Left ventricle myocardium superior (tissue), 1 donor: Measurements from ENCODE around the gene FUS. TPM values are rescaled to one million over a fixed set of nuclear protein-coding genes. Genes with fewer than 3 reads are reported as not detected.
"Not testable (repeated sequence)": the region's sequence is repeated elsewhere in the genome, so short reads cannot be mapped to it uniquely, and the experiment has no call there.

ENCODE experiments used
- ATAC-seq: fragments of 200-7000 bp; cut with Tn5 transposase; one replicate; pipeline ENCODE4 v1.9.1; 2020; ENCODE audit warnings: mild to moderate bottlenecking, moderate library complexity
- DNase-seq: peaks from one replicate; pipeline ENCODE4 v3.0.0-alpha.2; 2020
- intact Hi-C: fragments of 100-400 bp; cut with micrococcal nuclease; formaldehyde crosslinking; loops from one replicate; pipeline ENCODE4 v1.11.0; 2022
- total RNA-seq: library from RNA; stranded (reverse); fragmentation: NEBNext Ultra II Directional; extraction: Animal tissue kit (Norgen Biotek cat#: 25700); gene quantifications from one replicate; pipeline ENCODE4 v1.2.1, GENCODE V29; 2021
- donor health status: DM: no; HTN: yes; CAD: no; lungs with severe emphysema.

Gene FUS
- total RNA-seq, 1 donor from 2014 or later, result 84.8 TPM

- intact Hi-C loops, result no loop called here
- ATAC-seq, result no peak
- no peak for DNase-seq
Observed at GRCh38 chr16:31196324-31197088, 16.6 kb downstream of the FUS start.

GRCh38 chr16:31198207-31198882, 18.4 kb downstream of the FUS start:
- ATAC-seq, result no peak
- intact Hi-C loops, result no loop called here
- no peak for DNase-seq

- DNase-seq, result no peak
- no peak for ATAC-seq
- intact Hi-C loops, result no loop called here
Observed at GRCh38 chr16:31199430-31200041, 19.6 kb downstream of the FUS start.

- DNase-seq, ATAC-seq, intact Hi-C loops: not testable (repeated sequence)
Observed at GRCh38 chr16:31200111-31200510, 20.2 kb downstream of the FUS start.

- intact Hi-C loops, result no loop called here
- no peak for DNase-seq
- ATAC-seq, result no peak
Observed at GRCh38 chr16:31200821-31201568, 21.1 kb downstream of the FUS start.

GRCh38 chr16:31201582-31202413, 21.9 kb downstream of the FUS start:
- intact Hi-C loops, result no loop called here
- peak; percentile 52 for DNase-seq
- peak; percentile 69 for ATAC-seq

GRCh38 chr16:31202414-31203375, 22.8 kb downstream of the FUS start, which contains the start of gene PYCARD:
Gene PYCARD (minus strand): TSS chr16:31202760. CDS start chr16:31202690, 70 bp downstream.
- intact Hi-C loops, result no loop called here
- ATAC-seq (peak; percentile 82), DNase-seq (peak; percentile 82)

GRCh38 chr16:31204871-31205666, 25.1 kb downstream of the FUS start:
- intact Hi-C loops, result no loop called here
- ATAC-seq (no peak), DNase-seq (no peak)

- intact Hi-C loops, result no loop called here
- no peak for ATAC-seq
- DNase-seq, result no peak
Observed at GRCh38 chr16:31206776-31207175, 26.8 kb downstream of the FUS start.

GRCh38 chr16:31213342-31213741, 33.4 kb downstream of the FUS start:
- ATAC-seq (no peak), DNase-seq (no peak)
- intact Hi-C loops, result no loop called here

GRCh38 chr16:31213877-31214707, 34.2 kb downstream of the FUS start, which contains the start of gene TRIM72:
Gene TRIM72 (plus strand): TSS chr16:31214119. CDS start chr16:31214739, 620 bp downstream.
- peak; percentile 31 for ATAC-seq
- DNase-seq, result no peak
- intact Hi-C loops, result no loop called here

GRCh38 chr16:31214708-31215286, 34.9 kb downstream of the FUS start:
- peak; percentile 48 for ATAC-seq
- intact Hi-C loops, result no loop called here
- peak; percentile 43 for DNase-seq

- ATAC-seq, result peak; percentile 92
- DNase-seq, result peak; percentile 75
- intact Hi-C loops, result no loop called here
Observed at GRCh38 chr16:31215287-31216162, 35.6 kb downstream of the FUS start.

GRCh38 chr16:31216422-31217135, 36.6 kb downstream of the FUS start, which contains the start of gene PYDC1:
Gene PYDC1 (minus strand): TSS chr16:31217135. CDS start chr16:31217028, 107 bp downstream.
- DNase-seq, result peak; percentile 47
- intact Hi-C loops, result no loop called here
- ATAC-seq, result no peak
